Esophagus squamous epithelium (tissue), 5 donors: Measurements from ENCODE around the gene TP53RK. TPM values are rescaled to one million over a fixed set of nuclear protein-coding genes. Genes with fewer than 3 reads are reported as not detected.

ENCODE experiments used
- DNase-seq: peaks from one replicate; lab custom pipeline; 2025; lab: John Stamatoyannopoulos, UW
- H3K27ac ChIP-seq, 4 donors: fragments of 200-600 bp; sonication (generic); one replicate each; pipeline ENCODE4 v1.5.1; 2016 to 2019; ENCODE audit warnings: mild to moderate bottlenecking in 1 of 4
- H3K27me3 ChIP-seq, 4 donors: fragments of 200-600 bp; sonication (generic); 1 replicate in 3 of 4; 2 replicates in 1 of 4; pipeline versions ENCODE4 v1.5.1 to v1.6.0; 2017 to 2021; ENCODE audit warnings: antibody characterized with exemption in 1 of 4
- H3K36me3 ChIP-seq, 3 donors: fragments of 200-600 bp; sonication (generic); one replicate each; pipeline ENCODE4 v1.5.1; 2016 to 2019
- H3K4me1 ChIP-seq, 3 donors: fragments of 200-600 bp; sonication (generic); one replicate each; pipeline ENCODE4 v1.5.1; 2017 to 2019
- H3K4me3 ChIP-seq, 4 donors: fragments of 200-600 bp; sonication (generic); 1 replicate in 3 of 4; 2 replicates in 1 of 4; pipeline ENCODE4 v1.5.1; 2016 to 2019; ENCODE audit warnings: mild to moderate bottlenecking in 2 of 4, moderate library complexity in 1 of 4
- H3K9me3 ChIP-seq, 3 donors: fragments of 200-600 bp; sonication (generic); one replicate each; pipeline ENCODE4 v1.5.1; 2016 to 2019
- POLR2A ChIP-seq, 4 donors: fragments of 450-650 bp; IDR thresholded peaks; one replicate each; pipeline ENCODE4 v1.6.1; 2017; ENCODE audit warnings: antibody characterized with exemption in 4 of 4, mild to moderate bottlenecking in 4 of 4, moderate library complexity in 3 of 4
- WGBS, 2 donors: methylation state at CpG; one replicate each; pipeline ENCODE4 v1.1.5; 2018; 5-methylcytosine and 5-hydroxymethylcytosine counted together
- intact Hi-C: fragments of 100-400 bp; cut with DNase I; formaldehyde crosslinking; loops from one replicate; pipeline ENCODE4 v1.15.0; 2022
- total RNA-seq, 4 donors: library from RNA; depleted of rRNA; stranded (reverse); fragments of >200 nt; gene quantifications; one replicate each; pipeline ENCODE4 v1.1.0, GENCODE V29; 2016
- TF ChIP-seq, protein P1 (sequence below), 6 experiments: fragments of 450-650 bp in 4 of 6; fragments of 200-600 bp in 2 of 6; sonication (generic) in 2 of 6; IDR thresholded peaks; one replicate each; pipeline ENCODE4 v1.5.1; 2016 to 2019; ENCODE audit warnings: antibody characterized with exemption in 6 of 6, mild to moderate bottlenecking in 4 of 6, moderate library complexity in 4 of 6
- donor health status: DM: yes; HTN: yes; CAD: no.

Gene TP53RK
- total RNA-seq, 4 donors from 2014 or later: 14.3 to 20.2 (median 17.1) TPM

DNA sequence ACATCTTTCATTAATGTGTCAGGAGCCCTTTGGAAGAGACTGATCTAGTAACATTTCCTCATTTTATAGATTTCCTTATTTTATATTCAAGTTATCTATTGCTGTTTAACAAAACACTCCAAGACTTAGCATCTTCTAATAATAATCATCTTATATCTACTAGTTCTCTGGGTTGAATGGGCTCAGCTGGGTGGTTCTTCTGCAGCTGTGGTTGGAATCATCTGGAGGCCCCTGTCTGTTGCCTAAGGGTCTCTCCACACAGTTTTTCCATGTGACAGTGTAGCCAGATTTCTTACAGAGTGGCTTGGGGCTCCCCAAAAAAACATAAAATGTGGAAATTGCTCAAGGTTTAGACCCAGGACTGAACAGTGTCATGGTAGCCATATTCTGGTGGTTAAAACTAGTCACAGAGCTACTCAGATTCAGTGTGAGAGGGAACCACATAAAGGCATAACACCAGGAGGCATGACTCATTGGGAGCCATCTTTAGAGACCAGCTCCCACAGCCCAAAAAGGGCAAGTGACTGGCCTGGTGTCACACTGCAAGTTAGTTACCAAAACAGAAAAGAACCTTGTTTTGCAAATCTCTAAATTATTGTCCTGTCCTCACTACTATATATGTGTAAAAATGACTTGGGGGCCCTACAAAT, 31.7 kb upstream of the TP53RK start:
- Histone ChIP-seq H3K4me3 (no peak overlapping the region), H3K9me3 (peaks cover 0 to 12% (median 5%) of the 10 kb centered on the region in 3 donors), H3K27me3 (no peaks in the 10 kb centered on the region), H3K27ac (no peak overlapping the region), H3K4me1 (no peaks in the 10 kb centered on the region), H3K36me3 (peaks cover 0 to 9% (median 0%) of the 10 kb centered on the region in 3 donors)
- intact Hi-C loops: no loop called here
- no peak for DNase-seq
- no peak for TF ChIP-seq POLR2A (IDR thresholded peaks at IDR 0.05)
- TF ChIP-seq, protein P1, sequence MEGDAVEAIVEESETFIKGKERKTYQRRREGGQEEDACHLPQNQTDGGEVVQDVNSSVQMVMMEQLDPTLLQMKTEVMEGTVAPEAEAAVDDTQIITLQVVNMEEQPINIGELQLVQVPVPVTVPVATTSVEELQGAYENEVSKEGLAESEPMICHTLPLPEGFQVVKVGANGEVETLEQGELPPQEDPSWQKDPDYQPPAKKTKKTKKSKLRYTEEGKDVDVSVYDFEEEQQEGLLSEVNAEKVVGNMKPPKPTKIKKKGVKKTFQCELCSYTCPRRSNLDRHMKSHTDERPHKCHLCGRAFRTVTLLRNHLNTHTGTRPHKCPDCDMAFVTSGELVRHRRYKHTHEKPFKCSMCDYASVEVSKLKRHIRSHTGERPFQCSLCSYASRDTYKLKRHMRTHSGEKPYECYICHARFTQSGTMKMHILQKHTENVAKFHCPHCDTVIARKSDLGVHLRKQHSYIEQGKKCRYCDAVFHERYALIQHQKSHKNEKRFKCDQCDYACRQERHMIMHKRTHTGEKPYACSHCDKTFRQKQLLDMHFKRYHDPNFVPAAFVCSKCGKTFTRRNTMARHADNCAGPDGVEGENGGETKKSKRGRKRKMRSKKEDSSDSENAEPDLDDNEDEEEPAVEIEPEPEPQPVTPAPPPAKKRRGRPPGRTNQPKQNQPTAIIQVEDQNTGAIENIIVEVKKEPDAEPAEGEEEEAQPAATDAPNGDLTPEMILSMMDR (IDR thresholded peaks at IDR 0.05): no peak

DNA sequence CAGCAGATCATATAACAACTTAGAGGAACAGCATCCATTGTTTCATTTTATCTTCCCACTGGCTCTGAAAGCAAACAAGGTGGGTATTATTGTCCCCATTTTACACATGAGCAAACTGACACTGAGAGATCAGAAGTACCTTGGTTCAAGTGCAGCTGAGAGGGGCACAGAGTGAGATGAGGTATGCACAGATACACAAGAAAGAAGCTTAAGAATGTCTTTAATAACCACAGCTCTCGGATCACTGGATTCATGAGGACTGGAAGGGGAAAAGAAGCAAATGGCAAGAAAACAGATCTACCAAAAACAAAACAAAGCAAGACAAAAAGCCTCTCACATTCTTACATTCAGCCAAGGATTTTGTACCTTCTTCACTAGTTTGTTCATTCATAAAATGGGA, 30.8 kb upstream of the TP53RK start:
- no peaks in the 10 kb centered on the region for H3K27me3 ChIP-seq
- TF ChIP-seq POLR2A (IDR thresholded peaks at IDR 0.05): no peak
- TF ChIP-seq, protein P1 (IDR thresholded peaks at IDR 0.05): no peak
- H3K27ac ChIP-seq: no peak overlapping the region
- WGBS, 2 donors: 80 to 88% methylated on average over 1 of the region's 1 CpG
- no peak overlapping the region for H3K4me3 ChIP-seq
- no peak for DNase-seq
- intact Hi-C loops: no loop called here
- H3K36me3 ChIP-seq: no peaks in the 10 kb centered on the region
- H3K9me3 ChIP-seq: peaks cover 0 to 12% (median 5%) of the 10 kb centered on the region in 3 donors
- H3K4me1 ChIP-seq: peaks cover 0 to 8% (median 4%) of the 10 kb centered on the region in 3 donors

DNA sequence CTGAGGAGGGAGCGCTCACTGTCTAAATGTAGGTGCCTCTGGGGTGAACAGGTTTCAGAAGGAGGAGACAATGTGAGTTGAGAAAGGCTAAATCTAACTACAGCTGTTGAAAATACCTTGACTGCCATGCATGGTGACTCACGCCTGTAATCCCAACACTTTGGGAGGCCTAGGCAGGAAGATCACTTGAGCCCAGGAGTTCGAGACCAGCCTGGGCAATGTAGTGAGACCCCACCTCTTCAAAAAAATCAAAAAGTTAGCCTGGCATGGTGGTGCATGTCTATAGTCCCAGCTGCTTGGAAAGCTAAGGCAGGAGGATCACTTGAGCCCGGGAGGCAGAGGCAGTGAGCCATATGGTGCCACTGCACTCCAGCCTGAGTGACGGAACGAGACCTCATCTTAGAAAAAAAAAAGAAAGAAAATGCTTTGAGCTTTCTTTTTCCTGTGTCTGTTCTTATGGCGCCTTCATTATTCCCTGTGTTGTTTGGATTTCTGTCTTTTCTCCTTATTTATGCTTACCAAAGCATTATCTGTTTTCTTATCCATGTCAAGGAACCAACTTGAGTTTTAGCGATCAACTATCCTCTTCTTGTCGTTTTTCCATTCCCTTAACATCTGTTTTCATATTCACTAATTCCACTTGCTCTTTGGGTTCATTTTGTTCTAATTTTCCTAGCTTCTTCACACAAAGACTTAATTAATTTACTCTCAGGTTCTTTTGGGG, 28.7 kb upstream of the TP53RK start:
- 90% methylated on average over 9 of the region's 9 CpGs for WGBS, 2 donors
- intact Hi-C loops: no loop called here
- no peak overlapping the region for H3K27ac ChIP-seq
- peaks cover 0 to 21% (median 8%) of the 10 kb centered on the region in 3 donors for H3K4me1 ChIP-seq
- no peaks in the 10 kb centered on the region for H3K27me3 ChIP-seq
- peaks cover 0 to 12% (median 5%) of the 10 kb centered on the region in 3 donors for H3K9me3 ChIP-seq
- no peaks in the 10 kb centered on the region for H3K36me3 ChIP-seq
- TF ChIP-seq, protein P1 (IDR thresholded peaks at IDR 0.05): no peak
- no peak overlapping the region for H3K4me3 ChIP-seq
- no peak for DNase-seq

DNA sequence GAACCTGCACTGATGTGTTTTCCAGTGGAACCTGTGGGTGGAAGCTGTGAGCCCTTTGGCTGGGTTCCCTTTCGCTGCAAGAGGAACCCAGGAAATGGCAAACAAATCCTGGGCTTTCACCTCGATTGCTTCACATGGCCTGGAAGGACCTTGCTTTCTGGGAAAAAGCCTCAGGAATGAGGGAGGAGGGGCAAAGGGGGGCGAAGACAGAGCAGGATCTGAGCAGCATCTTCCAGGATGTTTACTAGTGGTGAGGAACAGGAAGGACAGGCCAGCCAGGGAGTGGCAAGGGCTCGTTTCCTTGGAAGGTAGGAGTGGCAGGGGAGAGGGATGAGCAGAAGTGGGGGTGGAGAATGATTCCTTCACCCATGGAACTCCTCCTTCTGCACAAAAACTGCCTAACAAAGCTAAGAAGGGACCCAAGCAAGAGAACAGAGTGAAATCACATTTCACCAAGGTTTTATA, 26.1 kb upstream of the TP53RK start:
- intact Hi-C loops: no loop called here
- H3K27ac ChIP-seq: peak overlapping the region in 1 of 4 donors; percentile 28
- no peaks in the 10 kb centered on the region for H3K27me3 ChIP-seq
- DNase-seq: no peak
- peaks cover 0 to 5% (median 0%) of the 10 kb centered on the region in 3 donors for H3K9me3 ChIP-seq
- no peak overlapping the region for H3K4me3 ChIP-seq
- H3K4me1 ChIP-seq: peaks cover 3 to 41% (median 15%) of the 10 kb centered on the region in 3 donors
- 21 to 31% methylated on average over 3 to 4 of the region's 4 CpGs for WGBS, 2 donors
- no peaks in the 10 kb centered on the region for H3K36me3 ChIP-seq
- TF ChIP-seq POLR2A (IDR thresholded peaks at IDR 0.05): no peak
- TF ChIP-seq, protein P1 (IDR thresholded peaks at IDR 0.05): peak in 3 of 6 experiments; percentile 28 to 40 (median 37)
